ENCODE results near the gene IRF2BPL. TPM values are rescaled to one million over a fixed set of nuclear protein-coding genes. Genes with fewer than 3 reads are reported as not detected.
A peak's percentile ranks its signal among the peaks of the same experiment; 100 is the strongest.

IRF2BPL gene
- total and polyA plus RNA-seq, 4 donors: 9.3 to 52.4 (median 38.6) TPM

DNA sequence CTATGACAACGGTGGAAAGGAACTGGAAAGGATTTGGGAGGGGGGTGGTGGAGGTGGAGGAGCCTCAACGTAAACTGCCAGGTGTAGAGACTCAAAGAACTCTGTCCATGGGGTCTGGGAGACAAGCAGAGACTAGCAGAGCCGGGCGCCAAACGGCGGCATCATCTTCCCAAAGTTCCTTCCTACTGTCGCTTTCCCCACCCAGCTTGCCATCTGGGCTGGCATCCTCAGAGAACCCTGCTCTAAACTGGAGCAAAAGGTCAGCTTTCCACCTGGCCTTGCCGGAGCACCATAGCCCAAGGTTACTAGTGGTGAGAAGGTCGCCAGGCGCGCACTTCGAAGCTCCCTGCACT is 4.0 kb upstream of the IRF2BPL start:
- no peak for ATAC-seq (ENCODE audit: insufficient read depth, low FRiP score)

DNA sequence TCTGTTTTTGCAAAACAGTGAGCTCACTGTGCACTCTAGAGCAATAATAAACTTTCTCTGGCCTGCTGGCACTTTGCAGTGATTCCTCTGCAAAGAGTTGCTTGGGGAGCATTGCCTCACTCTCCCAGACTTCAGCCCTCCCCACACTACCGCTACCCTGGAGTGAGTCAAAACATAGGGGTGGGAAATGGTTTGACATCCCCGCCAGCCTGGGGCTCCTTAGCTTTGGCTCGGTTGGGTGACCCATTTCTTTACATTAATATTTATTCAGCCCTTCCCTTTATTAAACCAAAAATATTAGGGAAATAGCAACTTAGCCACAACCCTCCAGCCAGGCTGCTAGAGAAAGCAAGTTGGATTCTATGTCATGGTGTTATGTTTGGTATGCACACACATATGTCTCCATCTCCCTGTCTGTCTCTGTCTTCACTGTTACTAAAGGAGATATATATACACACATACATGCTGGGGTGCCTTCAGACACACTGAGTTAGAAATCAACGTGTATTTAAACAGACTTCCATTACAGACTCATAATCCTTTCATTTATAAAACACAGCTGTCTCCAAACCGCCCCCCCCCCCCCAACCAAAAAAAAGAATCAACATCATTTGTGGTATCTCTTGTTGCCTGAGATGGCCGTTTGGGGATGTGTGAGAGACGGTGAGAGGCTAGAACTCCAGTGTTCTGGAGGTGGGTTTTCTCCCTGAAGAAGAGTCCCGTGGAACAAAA is 3.4 kb upstream of the IRF2BPL start:
- Histone ChIP-seq H3K9ac (ENCODE audit: insufficient read depth in 1 of 2, low read length in 2 of 2) (peak overlapping the region in 1 of 2 donors; percentile 82), H3K27ac (ENCODE audit: low read depth in 1 of 2, low read length in 1 of 2) (peak overlapping the region; percentile 99 to 100), H3K27me3 (ENCODE audit: control insufficient read depth in 3 of 3, insufficient read depth in 3 of 3, low read length in 2 of 3) (no peaks in the 10 kb centered on the region), H3K4me3 (no peak overlapping the region), H3K4me1 (ENCODE audit: control insufficient read depth in 5 of 5, insufficient read depth in 5 of 5, low read length in 5 of 5) (peaks cover 17 to 65% (median 30%) of the 10 kb centered on the region in 5 donors), H3K9me3 (ENCODE audit: control insufficient read depth in 4 of 4, insufficient read depth in 3 of 4, low read length in 3 of 4) (no peaks in the 10 kb centered on the region), H3K36me3 (ENCODE audit: control insufficient read depth in 4 of 4, insufficient read depth in 4 of 4, low read length in 4 of 4) (no peaks in the 10 kb centered on the region)
- 33 to 48% methylated on average over 8 of the region's 8 CpGs for WGBS, 2 donors
- DNase-seq (peak; percentile 62 to 75 (median 67)), ATAC-seq (ENCODE audit: insufficient read depth, low FRiP score) (no peak)
- TF ChIP-seq, protein P1, sequence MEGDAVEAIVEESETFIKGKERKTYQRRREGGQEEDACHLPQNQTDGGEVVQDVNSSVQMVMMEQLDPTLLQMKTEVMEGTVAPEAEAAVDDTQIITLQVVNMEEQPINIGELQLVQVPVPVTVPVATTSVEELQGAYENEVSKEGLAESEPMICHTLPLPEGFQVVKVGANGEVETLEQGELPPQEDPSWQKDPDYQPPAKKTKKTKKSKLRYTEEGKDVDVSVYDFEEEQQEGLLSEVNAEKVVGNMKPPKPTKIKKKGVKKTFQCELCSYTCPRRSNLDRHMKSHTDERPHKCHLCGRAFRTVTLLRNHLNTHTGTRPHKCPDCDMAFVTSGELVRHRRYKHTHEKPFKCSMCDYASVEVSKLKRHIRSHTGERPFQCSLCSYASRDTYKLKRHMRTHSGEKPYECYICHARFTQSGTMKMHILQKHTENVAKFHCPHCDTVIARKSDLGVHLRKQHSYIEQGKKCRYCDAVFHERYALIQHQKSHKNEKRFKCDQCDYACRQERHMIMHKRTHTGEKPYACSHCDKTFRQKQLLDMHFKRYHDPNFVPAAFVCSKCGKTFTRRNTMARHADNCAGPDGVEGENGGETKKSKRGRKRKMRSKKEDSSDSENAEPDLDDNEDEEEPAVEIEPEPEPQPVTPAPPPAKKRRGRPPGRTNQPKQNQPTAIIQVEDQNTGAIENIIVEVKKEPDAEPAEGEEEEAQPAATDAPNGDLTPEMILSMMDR (IDR thresholded peaks at IDR 0.05; ENCODE audit: control extremely low read depth, extremely low read depth): no peak

More for the DNA sequence above, 4.0 kb upstream of the IRF2BPL start:
- no peak overlapping the region for H3K4me3 ChIP-seq
- peak overlapping the region in 1 of 2 donors; percentile 82 for H3K9ac ChIP-seq (ENCODE audit: insufficient read depth in 1 of 2, low read length in 2 of 2)
- no peak for DNase-seq
- no peaks in the 10 kb centered on the region for H3K36me3 ChIP-seq (ENCODE audit: control insufficient read depth in 4 of 4, insufficient read depth in 4 of 4, low read length in 4 of 4)
- H3K9me3 ChIP-seq (ENCODE audit: control insufficient read depth in 4 of 4, insufficient read depth in 3 of 4, low read length in 3 of 4): no peaks in the 10 kb centered on the region
- TF ChIP-seq, protein P1 (IDR thresholded peaks at IDR 0.05; ENCODE audit: control extremely low read depth, extremely low read depth): no peak
- WGBS, 2 donors: 34 to 43% methylated on average over 12 of the region's 12 CpGs
- H3K4me1 ChIP-seq (ENCODE audit: control insufficient read depth in 5 of 5, insufficient read depth in 5 of 5, low read length in 5 of 5): peaks cover 17 to 70% (median 35%) of the 10 kb centered on the region in 5 donors
- H3K27ac ChIP-seq (ENCODE audit: low read depth in 1 of 2, low read length in 1 of 2): peak overlapping the region; percentile 99 to 100
- H3K27me3 ChIP-seq (ENCODE audit: control insufficient read depth in 3 of 3, insufficient read depth in 3 of 3, low read length in 2 of 3): no peaks in the 10 kb centered on the region

DNA sequence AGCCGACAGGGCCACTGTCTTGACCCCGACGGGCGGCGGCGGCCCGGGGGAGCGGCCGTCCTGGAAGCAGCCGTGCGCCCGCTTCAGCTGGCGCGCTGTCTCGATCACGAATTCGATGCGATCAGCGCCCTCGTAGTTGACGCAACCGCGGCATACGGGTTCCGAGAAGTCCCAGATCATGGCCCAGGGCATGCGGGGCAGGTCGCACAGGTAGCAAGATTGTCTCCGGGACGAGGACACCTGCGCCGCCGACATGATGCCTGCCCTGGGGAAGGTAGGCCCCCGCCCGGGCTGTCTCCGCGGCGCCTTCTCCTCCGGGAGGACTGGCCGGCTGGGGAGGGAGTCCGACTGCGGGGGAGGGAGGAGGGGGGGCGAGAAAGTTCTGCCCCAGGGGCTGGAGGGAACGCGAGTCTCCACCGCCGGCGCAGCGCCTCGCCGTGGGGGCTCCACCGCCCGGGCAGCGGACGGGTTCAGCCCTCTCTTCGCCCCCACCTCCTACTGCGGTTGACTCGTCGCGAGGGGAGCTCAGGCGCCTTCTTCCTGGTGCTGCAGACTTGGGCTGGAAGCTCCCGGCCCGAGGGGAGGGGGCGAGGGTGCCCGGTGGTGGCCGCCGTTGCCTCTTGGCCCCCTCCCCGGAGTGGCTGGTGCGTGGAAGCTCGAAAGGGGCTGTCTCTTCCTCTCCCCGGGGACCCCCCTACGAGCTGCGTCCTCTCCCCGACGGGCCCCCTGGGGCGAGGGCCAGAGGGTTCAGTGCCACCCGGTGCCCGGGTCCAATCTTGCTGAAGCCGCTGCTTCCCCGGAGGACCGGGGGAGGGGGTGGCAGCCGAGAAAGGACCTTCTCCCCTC is 747 bp downstream of the IRF2BPL start:
- peak overlapping the region; percentile 100 for H3K27ac ChIP-seq (ENCODE audit: low read depth in 1 of 2, low read length in 1 of 2)
- H3K4me3 ChIP-seq: peak overlapping the region; percentile 63
- H3K9me3 ChIP-seq (ENCODE audit: control insufficient read depth in 4 of 4, insufficient read depth in 3 of 4, low read length in 3 of 4): no peaks in the 10 kb centered on the region
- peak; percentile 28 for ATAC-seq (ENCODE audit: insufficient read depth, low FRiP score)
- DNase-seq: peak; percentile 78 to 81 (median 78)
- H3K9ac ChIP-seq (ENCODE audit: insufficient read depth in 1 of 2, low read length in 2 of 2): peak overlapping the region; percentile 55 to 71
- TF ChIP-seq, protein P1 (IDR thresholded peaks at IDR 0.05; ENCODE audit: control extremely low read depth, extremely low read depth): no peak
- H3K36me3 ChIP-seq (ENCODE audit: control insufficient read depth in 4 of 4, insufficient read depth in 4 of 4, low read length in 4 of 4): peaks cover 0 to 14% (median 9%) of the 10 kb centered on the region in 4 donors
- H3K27me3 ChIP-seq (ENCODE audit: control insufficient read depth in 3 of 3, insufficient read depth in 3 of 3, low read length in 2 of 3): no peaks in the 10 kb centered on the region
- peaks cover 13 to 68% (median 40%) of the 10 kb centered on the region in 5 donors for H3K4me1 ChIP-seq (ENCODE audit: control insufficient read depth in 5 of 5, insufficient read depth in 5 of 5, low read length in 5 of 5)
- 0% methylated on average over 54 to 81 of the region's 81 CpGs for WGBS, 2 donors
